Sigmoid colon (tissue), 7 donors: ENCODE data around the gene SLC35G6. TPM values are rescaled to one million over a fixed set of nuclear protein-coding genes. Genes with fewer than 3 reads are reported as not detected.
A peak's percentile ranks its signal among the peaks of the same experiment; 100 is the strongest.

Source experiments
- DNase-seq: peaks from one replicate; pipeline ENCODE4 v3.0.0-alpha.2; 2019
- H3K27ac ChIP-seq, 4 donors: fragments of 200-600 bp; sonication (generic); one replicate each; pipeline ENCODE4 v1.5.1; 2016 to 2019; ENCODE audit warnings: mild to moderate bottlenecking in 1 of 4
- H3K27me3 ChIP-seq, 3 donors: fragments of 200-600 bp; sonication (generic); one replicate each; pipeline ENCODE4 v1.5.1; 2019; ENCODE audit warnings: mild to moderate bottlenecking in 1 of 3
- H3K36me3 ChIP-seq, 4 donors: fragments of 200-600 bp; sonication (generic); one replicate each; pipeline ENCODE4 v1.5.1; 2016 to 2019
- H3K4me1 ChIP-seq, 4 donors: fragments of 200-600 bp; sonication (generic); one replicate each; pipeline ENCODE4 v1.5.1; 2017 to 2019
- H3K4me3 ChIP-seq, 4 donors: fragments of 200-600 bp; sonication (generic); one replicate each; pipeline ENCODE4 v1.5.1; 2017 to 2019; ENCODE audit warnings: mild to moderate bottlenecking in 2 of 4, moderate library complexity in 1 of 4
- H3K9me3 ChIP-seq, 4 donors: fragments of 200-600 bp in 3 of 4; sonication (generic) in 3 of 4; one replicate each; pipeline versions ENCODE4 v1.5.1 to v1.6.1; 2013 to 2019
- EP300 ChIP-seq, 4 donors: sonication (generic); formaldehyde crosslinking; IDR thresholded peaks; one replicate each; pipeline ENCODE4 v1.6.1; 2017; ENCODE audit warnings: antibody characterized with exemption in 4 of 4
- POLR2A ChIP-seq, 2 donors: fragments of 450-650 bp; IDR thresholded peaks; one replicate each; pipeline ENCODE4 v1.6.1; 2016; ENCODE audit warnings: antibody characterized with exemption in 2 of 2, mild to moderate bottlenecking in 2 of 2, moderate library complexity in 2 of 2
- POLR2AphosphoS5 ChIP-seq, 4 donors: sonication (generic); formaldehyde crosslinking; IDR thresholded peaks; one replicate each; pipeline ENCODE4 v1.6.1; 2017; ENCODE audit warnings: antibody characterized with exemption in 4 of 4
- WGBS, 2 donors: extraction: QIAGEN DNeasy Blood & Tissue Kit; methylation state at CpG; one replicate each; pipeline ENCODE4 v1.1.7; 2013; 5-methylcytosine and 5-hydroxymethylcytosine counted together
- intact Hi-C: fragments of 100-400 bp; cut with DNase I; formaldehyde crosslinking; loops from one replicate; pipeline ENCODE4 v1.15.1; 2023
- polyA plus RNA-seq, 3 donors: library from polyadenylated mRNA; stranded (reverse); fragments of 200-250 nt; gene quantifications; one replicate each; pipeline ENCODE4 v1.2.3, GENCODE V29; 2013
- total RNA-seq, 4 donors: library from RNA; depleted of rRNA; stranded (reverse); fragments of >200 nt; gene quantifications; one replicate each; pipeline ENCODE4 v1.1.0, GENCODE V29; 2016
- TF ChIP-seq, protein P1 (sequence below), 4 experiments: fragments of 450-650 bp in 3 of 4; fragments of 200-600 bp in 1 of 4; IDR thresholded peaks; one replicate each; pipeline ENCODE4 v1.5.1; 2016 to 2019; ENCODE audit warnings: antibody characterized with exemption in 4 of 4, mild to moderate bottlenecking in 3 of 4, moderate library complexity in 2 of 4
- donor health status: healthy with polysubstance abuse.
- donor health status: Bipolar disorder and iron deficiency.
- donor health status: healthy.

SLC35G6 gene
- total and polyA plus RNA-seq, 7 donors, result not detected

DNA sequence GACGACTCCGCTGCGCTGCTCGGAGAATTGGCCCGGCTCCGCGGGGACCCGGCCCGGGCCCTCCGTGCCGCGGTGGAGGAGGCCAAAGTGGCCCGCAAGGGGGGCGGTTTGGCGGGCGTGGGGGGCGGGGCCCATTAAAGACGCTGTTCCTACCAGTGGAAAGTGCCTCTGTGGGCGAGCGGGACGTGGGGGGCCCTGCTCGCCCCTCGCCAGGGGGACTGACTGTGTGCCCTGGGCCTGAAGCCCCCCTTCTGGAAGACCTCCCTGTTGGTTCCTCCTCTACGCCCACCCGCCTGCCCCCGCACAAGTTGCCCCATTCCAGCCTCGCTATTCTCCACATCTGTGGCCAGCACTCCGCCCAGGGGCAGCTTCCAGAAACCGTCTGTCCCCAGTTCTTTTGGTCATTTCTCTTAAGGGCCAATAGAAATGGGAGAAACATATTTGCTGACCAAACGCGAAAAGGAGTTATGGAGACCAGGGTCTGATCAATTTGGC is 43.8 kb upstream of the SLC35G6 start:
- peaks cover 0 to 58% (median 51%) of the 10 kb centered on the region in 4 donors for H3K4me1 ChIP-seq
- intact Hi-C loops, result loop anchor here (1.0 to 2.0 kb wide), 4 partner anchors 33 to 123 kb away; partner anchors contain the start of genes SENP3 and TMEM256
- no peaks in the 10 kb centered on the region for H3K9me3 ChIP-seq
- H3K36me3 ChIP-seq, result no peaks in the 10 kb centered on the region
- 33 to 40% methylated on average over 31 of the region's 31 CpGs for WGBS, 2 donors
- peak overlapping the region in 3 of 4 donors; percentile 15 to 43 (median 37) for H3K4me3 ChIP-seq
- H3K27me3 ChIP-seq, result peaks cover 44 to 74% (median 74%) of the 10 kb centered on the region in 3 donors
- no peak for DNase-seq
- H3K27ac ChIP-seq, result peak overlapping the region in 2 of 4 donors; percentile 61 to 73
- TF ChIP-seq POLR2AphosphoS5 (IDR thresholded peaks at IDR 0.05), result no peak

GRCh38 chr17:7437950-7438614 is 43.2 kb upstream of the SLC35G6 start:
- peaks cover 0 to 58% (median 51%) of the 10 kb centered on the region in 4 donors for H3K4me1 ChIP-seq
- no peaks in the 10 kb centered on the region for H3K36me3 ChIP-seq
- H3K9me3 ChIP-seq, result no peaks in the 10 kb centered on the region
- H3K27me3 ChIP-seq, result peaks cover 44 to 74% (median 74%) of the 10 kb centered on the region in 3 donors
- H3K27ac ChIP-seq, result no peak overlapping the region
- DNase-seq, result no peak
- peak overlapping the region in 3 of 4 donors; percentile 13 to 35 (median 33) for H3K4me3 ChIP-seq
- TF ChIP-seq POLR2AphosphoS5 (IDR thresholded peaks at IDR 0.05) (no peak), POLR2A (IDR thresholded peaks at IDR 0.05) (no peak), EP300 (IDR thresholded peaks at IDR 0.05) (no peak)
- TF ChIP-seq, protein P1, sequence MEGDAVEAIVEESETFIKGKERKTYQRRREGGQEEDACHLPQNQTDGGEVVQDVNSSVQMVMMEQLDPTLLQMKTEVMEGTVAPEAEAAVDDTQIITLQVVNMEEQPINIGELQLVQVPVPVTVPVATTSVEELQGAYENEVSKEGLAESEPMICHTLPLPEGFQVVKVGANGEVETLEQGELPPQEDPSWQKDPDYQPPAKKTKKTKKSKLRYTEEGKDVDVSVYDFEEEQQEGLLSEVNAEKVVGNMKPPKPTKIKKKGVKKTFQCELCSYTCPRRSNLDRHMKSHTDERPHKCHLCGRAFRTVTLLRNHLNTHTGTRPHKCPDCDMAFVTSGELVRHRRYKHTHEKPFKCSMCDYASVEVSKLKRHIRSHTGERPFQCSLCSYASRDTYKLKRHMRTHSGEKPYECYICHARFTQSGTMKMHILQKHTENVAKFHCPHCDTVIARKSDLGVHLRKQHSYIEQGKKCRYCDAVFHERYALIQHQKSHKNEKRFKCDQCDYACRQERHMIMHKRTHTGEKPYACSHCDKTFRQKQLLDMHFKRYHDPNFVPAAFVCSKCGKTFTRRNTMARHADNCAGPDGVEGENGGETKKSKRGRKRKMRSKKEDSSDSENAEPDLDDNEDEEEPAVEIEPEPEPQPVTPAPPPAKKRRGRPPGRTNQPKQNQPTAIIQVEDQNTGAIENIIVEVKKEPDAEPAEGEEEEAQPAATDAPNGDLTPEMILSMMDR (IDR thresholded peaks at IDR 0.05), result no peak
- intact Hi-C loops, result loop anchor here (1.0 to 2.0 kb wide), 4 partner anchors 33 to 123 kb away; partner anchors contain the start of genes SENP3 and TMEM256
- 26 to 58% methylated on average over 48 of the region's 48 CpGs for WGBS, 2 donors

- TF ChIP-seq POLR2A (IDR thresholded peaks at IDR 0.05) (no peak), EP300 (IDR thresholded peaks at IDR 0.05) (no peak), POLR2AphosphoS5 (IDR thresholded peaks at IDR 0.05) (no peak)
- TF ChIP-seq, protein P1 (IDR thresholded peaks at IDR 0.05), result no peak
- intact Hi-C loops, result no loop called here
- Histone ChIP-seq H3K4me1 (peaks cover 0 to 58% (median 51%) of the 10 kb centered on the region in 4 donors), H3K27me3 (peaks cover 44 to 74% (median 68%) of the 10 kb centered on the region in 3 donors), H3K4me3 (peak overlapping the region in 2 of 4 donors; percentile 33 to 35), H3K9me3 (no peaks in the 10 kb centered on the region), H3K27ac (no peak overlapping the region), H3K36me3 (no peaks in the 10 kb centered on the region)
- WGBS, 2 donors, result 54 to 59% methylated on average over 11 of the region's 11 CpGs
- no peak for DNase-seq
Observed at GRCh38 chr17:7438656-7439460, 42.4 kb upstream of the SLC35G6 start.

GRCh38 chr17:7439462-7440112 is 41.7 kb upstream of the SLC35G6 start, which contains the start of gene FGF11:
Gene FGF11 (plus strand): TSS chr17:7439512. CDS start chr17:7439621, 109 bp downstream.
- 3% methylated on average over 50 of the region's 50 CpGs for WGBS, 2 donors
- Histone ChIP-seq H3K9me3 (no peaks in the 10 kb centered on the region), H3K4me1 (peaks cover 0 to 59% (median 51%) of the 10 kb centered on the region in 4 donors), H3K27me3 (peaks cover 46 to 79% (median 67%) of the 10 kb centered on the region in 3 donors), H3K36me3 (no peaks in the 10 kb centered on the region), H3K27ac (no peak within 1 kb of the TSS), H3K4me3 (peak within 1 kb of the TSS in 3 of 4 donors; percentile 14 to 43 (median 33))
- TF ChIP-seq, protein P1 (IDR thresholded peaks at IDR 0.05), result no peak
- TF ChIP-seq EP300 (IDR thresholded peaks at IDR 0.05) (no peak), POLR2A (IDR thresholded peaks at IDR 0.05) (no peak), POLR2AphosphoS5 (IDR thresholded peaks at IDR 0.05) (no peak)
- intact Hi-C loops, result no loop called here
- no peak for DNase-seq
